ENCODE data around the gene GSTK1.

DNA sequence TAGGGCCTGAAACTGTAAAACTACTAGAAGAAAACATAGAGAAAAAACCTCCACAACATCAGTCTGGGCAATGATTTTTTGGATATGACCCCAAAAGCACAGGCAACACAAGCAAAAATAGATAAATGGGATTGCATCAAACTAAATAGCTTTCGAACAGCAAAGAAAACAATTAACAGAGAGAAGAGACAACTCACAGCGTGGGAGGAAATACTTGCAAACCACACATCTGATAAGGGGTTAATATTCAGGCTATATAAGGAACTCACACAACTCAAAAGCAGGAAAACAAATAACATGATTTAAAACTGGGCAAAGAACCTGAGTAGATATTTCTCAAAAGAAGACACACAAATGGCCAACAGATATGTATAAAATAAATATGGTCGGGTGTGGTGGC, 7.7 kb upstream of the GSTK1 start:
- TF ChIP-seq ZNF350 (tag by site-specific recombination; IDR thresholded peaks at IDR 0.05) (no peak), ZNF416 (tag by site-specific recombination; IDR thresholded peaks at IDR 0.05) (no peak), KLF1 (tag by site-specific recombination; IDR thresholded peaks at IDR 0.05) (no peak), TRIM28 (IDR thresholded peaks at IDR 0.05; ENCODE audit: borderline replicate concordance, low read length) (no peak)

Measured in HEK293 (cell line).